SK-N-SH (cell line): Measurements from ENCODE around the gene SPDEF. TPM values are rescaled to one million over a fixed set of nuclear protein-coding genes. Genes with fewer than 3 reads are reported as not detected.

Experiments
- CTCF ChIA-PET: fragments of 300-600, 350-600 bp; formaldehyde crosslinking; extraction: SDS; loops from one replicate; lab custom pipeline; 2021; lab: Yijun Ruan, JAX
- POLR2A ChIA-PET: fragments of 350-600 bp; sonication (Branson Sonifier 250); formaldehyde crosslinking; extraction: SDS; loops from one replicate; lab custom pipeline; 2020; ENCODE audit warnings: antibody characterized with exemption, inconsistent platforms; lab: Yijun Ruan, JAX
- DNase-seq: peaks from one replicate; pipeline ENCODE4 v3.0.0; 2012
- H2AFZ ChIP-seq: fragments of 200-600 bp; sonication (generic); 2 replicates; pipeline ENCODE4 v1.8.1; 2016; ENCODE audit warnings: antibody characterized with exemption, mild to moderate bottlenecking, low read depth
- H3F3A ChIP-seq: fragments of 200-600 bp; sonication (generic); replicated peaks from 2 replicates; pipeline ENCODE3; 2016; ENCODE audit warnings: antibody characterized with exemption, mild to moderate bottlenecking; ENCODE audit not compliant: insufficient read depth
- H3K27ac ChIP-seq, 2 experiments: fragments of 200-500 bp in 1 of 2; fragments of 200-600 bp in 1 of 2; sonication (Bioruptor generic) in 1 of 2; sonication (generic), shearing (Covaris generic) in 1 of 2; 2 replicates each; pipeline versions ENCODE4 v1.5.1 to v1.6.1; 2014 to 2016; ENCODE audit warnings: low read depth in 2 of 2, inconsistent platforms in 1 of 2, low read length in 1 of 2, mild to moderate bottlenecking in 1 of 2, mixed read lengths in 1 of 2
- H3K27me3 ChIP-seq: fragments of 200-600 bp; sonication (generic), shearing (Covaris generic); 2 replicates; pipeline ENCODE4 v1.6.1; 2016; ENCODE audit warnings: mixed run types; ENCODE audit not compliant: insufficient read depth
- H3K36me3 ChIP-seq, 2 experiments: fragments of 200-500 bp in 1 of 2; fragments of 200-600 bp in 1 of 2; sonication (Bioruptor generic) in 1 of 2; sonication (generic) in 1 of 2; replicated peaks in 1 of 2; 2 replicates each; pipeline versions ENCODE3 to v1.5.1; 2014 to 2016; ENCODE audit warnings: low read length in 1 of 2, mild to moderate bottlenecking in 1 of 2; ENCODE audit not compliant: insufficient read depth in 2 of 2, control insufficient read depth in 1 of 2
- H3K4me1 ChIP-seq, 2 experiments: fragments of 200-500 bp in 1 of 2; fragments of 200-600 bp in 1 of 2; sonication (Bioruptor generic) in 1 of 2; sonication (generic), shearing (Covaris generic) in 1 of 2; 2 replicates each; pipeline versions ENCODE4 v1.5.1 to v1.6.1; 2014 to 2016; ENCODE audit warnings: low read depth in 1 of 2, low read length in 1 of 2, mixed run types in 1 of 2; ENCODE audit not compliant: insufficient read depth in 2 of 2, control insufficient read depth in 1 of 2
- H3K4me2 ChIP-seq: fragments of 200-600 bp; sonication (generic), shearing (Covaris generic); 2 replicates; pipeline ENCODE4 v1.6.1; 2017; ENCODE audit warnings: mixed run types
- H3K4me3 ChIP-seq, 2 experiments: fragments of 200-500 bp in 1 of 2; fragments of 200-600 bp in 1 of 2; sonication (Bioruptor generic) in 1 of 2; sonication (generic), shearing (Covaris generic) in 1 of 2; 2 replicates each; pipeline versions ENCODE4 v1.5.1 to v1.8.1; 2014 to 2016; ENCODE audit warnings: low read depth in 2 of 2, inconsistent platforms in 1 of 2, low read length in 1 of 2, mild to moderate bottlenecking in 1 of 2, mixed read lengths in 1 of 2, moderate library complexity in 1 of 2
- H3K79me2 ChIP-seq: fragments of 200-600 bp; sonication (generic); 2 replicates; pipeline ENCODE4 v1.8.1; 2017; ENCODE audit warnings: mild to moderate bottlenecking; ENCODE audit not compliant: insufficient read depth
- H3K9ac ChIP-seq: fragments of 200-600 bp; sonication (generic); 2 replicates; pipeline ENCODE4 v1.6.1; 2017; ENCODE audit warnings: mixed run types
- H3K9me2 ChIP-seq: fragments of 200-600 bp; sonication (generic); 2 replicates; pipeline ENCODE4 v1.6.1; 2017; ENCODE audit warnings: mixed run types
- H3K9me3 ChIP-seq: fragments of 200-600 bp; sonication (generic); 2 replicates; pipeline ENCODE4 v1.6.1; 2017; ENCODE audit warnings: mixed run types, mild to moderate bottlenecking, moderate library complexity
- H4K20me1 ChIP-seq: fragments of 200-600 bp; sonication (generic); 2 replicates; pipeline ENCODE4 v1.6.1; 2017; ENCODE audit warnings: mild to moderate bottlenecking, mixed run types; ENCODE audit not compliant: insufficient read depth
- CHD2 ChIP-seq: fragments of 150-350 bp; IDR thresholded peaks from 2 replicates; pipeline ENCODE4 v1.6.1; 2018; ENCODE audit warnings: low read length; ENCODE audit not compliant: partially characterized antibody
- EP300 ChIP-seq, 2 experiments: IDR thresholded peaks; 2 replicates each; pipeline versions ENCODE4 v1.4.0 to v1.6.1; 2012; ENCODE audit warnings: borderline replicate concordance in 1 of 2, low read depth in 1 of 2, low read length in 1 of 2
- FOSL2 ChIP-seq: IDR thresholded peaks from 2 replicates; pipeline ENCODE4 v1.4.0; 2012; ENCODE audit warnings: low read depth, mild to moderate bottlenecking, moderate library complexity, borderline replicate concordance
- FOXM1 ChIP-seq: IDR thresholded peaks from 2 replicates; pipeline ENCODE4 v1.4.0; 2012; ENCODE audit warnings: low read depth, mild to moderate bottlenecking
- GABPA ChIP-seq: IDR thresholded peaks from 2 replicates; pipeline ENCODE4 v1.4.0; 2012; ENCODE audit warnings: low read depth, mild to moderate bottlenecking
- GATA2 ChIP-seq: sonication (generic); formaldehyde crosslinking; IDR thresholded peaks from 2 replicates; pipeline ENCODE4 v1.5.0; 2020; ENCODE audit warnings: mild to moderate bottlenecking, missing genetic modification reagents
- JUND ChIP-seq: IDR thresholded peaks from 2 replicates; pipeline ENCODE4 v1.4.0; 2012
- MEF2A ChIP-seq: IDR thresholded peaks from 2 replicates; pipeline ENCODE4 v1.4.0; 2012; ENCODE audit warnings: low read depth, borderline replicate concordance
- MXI1 ChIP-seq: IDR thresholded peaks from 2 replicates; pipeline ENCODE4 v1.6.1; 2012; ENCODE audit warnings: mild to moderate bottlenecking, low read depth, low read length, improper control_type of control experiment
- PBX3 ChIP-seq: IDR thresholded peaks from 2 replicates; pipeline ENCODE4; 2012
- RCOR1 ChIP-seq: fragments of 150-350 bp; IDR thresholded peaks from 2 replicates; pipeline ENCODE4 v1.6.1; 2017; ENCODE audit warnings: antibody characterized with exemption, low read length
- RXRA ChIP-seq: IDR thresholded peaks from 2 replicates; pipeline ENCODE4 v1.4.0; 2012; ENCODE audit warnings: low read depth, mild to moderate bottlenecking, borderline replicate concordance
- TAF1 ChIP-seq: IDR thresholded peaks from 2 replicates; pipeline ENCODE4 v1.6.1; 2012; ENCODE audit warnings: low read depth, mild to moderate bottlenecking, low read length, moderate library complexity, borderline replicate concordance
- TCF12 ChIP-seq: IDR thresholded peaks from 2 replicates; pipeline ENCODE4 v1.4.0; 2012
- WGBS: methylation state at CpG from one replicate; pipeline ENCODE4 v1.1.6; 2017; ENCODE audit warnings: low lambda C conversion rate; 5-methylcytosine and 5-hydroxymethylcytosine counted together
- polyA plus RNA-seq, 3 experiments: library from polyadenylated mRNA; depleted of rRNA; stranded (reverse); fragments of >200 nt; gene quantifications; 2 replicates each; pipeline ENCODE4 v1.2.3, GENCODE V29; 2012

The SPDEF gene
- polyA plus RNA-seq, 1 of the 3 experiments (the other 2 are of a cell fraction) = 0.10 TPM

GRCh38 chr6:34535646-34536045 is 20.5 kb downstream of the SPDEF start:
- no peak overlapping the region for H2AFZ ChIP-seq
- H4K20me1 ChIP-seq = no peaks in the 10 kb centered on the region
- no peak overlapping the region for H3K4me2 ChIP-seq
- no peaks in the 10 kb centered on the region for H3K27me3 ChIP-seq
- no peak overlapping the region for H3K9ac ChIP-seq
- WGBS = 91% methylated on average over 7 of the region's 11 CpGs
- H3K4me3 ChIP-seq = no peak overlapping the region
- no peak for DNase-seq
- no peaks in the 10 kb centered on the region for H3F3A ChIP-seq
- H3K4me1 ChIP-seq = peaks cover 0 to 17% of the 10 kb centered on the region in 2 experiments; a peak in 1 of 4 replicates
- ChIA-PET CTCF (interaction anchor here (1.5 to 2.9 kb wide), 5 partner anchors 8 to 74 kb away, joined by 4 to 11 read pairs (median 6); no protein-coding TSS in a partner anchor), POLR2A (interaction anchor here (0.5 kb wide), 1 partner anchor 109 kb away, joined by 3 read pairs; no protein-coding TSS in a partner anchor)
- no peaks in the 10 kb centered on the region for H3K79me2 ChIP-seq
- TF ChIP-seq CHD2 (no peak), JUND (no peak), TCF12 (no peak), EP300 (IDR thresholded peaks at IDR 0.05; ENCODE audit: borderline replicate concordance in 1 of 2, low read depth in 1 of 2, low read length in 1 of 2) (no peak), MXI1 (no peak), GABPA (no peak), PBX3 (no peak), FOSL2 (no peak), TAF1 (no peak), FOXM1 (no peak)
- TF ChIP-seq, all 33 proteins: peak for 0
- Histone ChIP-seq H3K9me3 (no peaks in the 10 kb centered on the region), H3K27ac (no peak overlapping the region), H3K9me2 (no peaks in the 10 kb centered on the region), H3K36me3 (no peaks in the 10 kb centered on the region)

DNA sequence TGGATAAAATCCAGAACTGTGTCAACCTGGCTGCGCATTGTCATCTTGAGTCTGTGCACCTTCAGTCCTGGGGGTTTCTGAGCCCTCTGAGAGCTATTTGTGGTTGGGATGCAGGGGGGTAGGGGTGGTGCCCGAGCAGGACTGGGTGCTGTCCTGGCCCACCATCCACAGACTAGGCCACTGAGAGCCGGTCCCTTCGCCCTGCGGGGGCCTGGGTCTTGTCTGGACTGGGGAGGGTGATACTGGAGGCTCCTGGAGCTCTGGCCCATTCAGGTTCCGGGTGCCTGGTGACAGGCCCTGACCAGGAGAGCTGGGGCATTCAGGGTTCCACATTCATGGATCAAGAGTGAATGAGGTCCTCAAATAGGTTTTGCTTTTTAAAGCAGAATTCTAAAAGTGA is 20.9 kb downstream of the SPDEF start:
- no peak overlapping the region for H3K9ac ChIP-seq
- H3K9me2 ChIP-seq = no peaks in the 10 kb centered on the region
- H2AFZ ChIP-seq = no peak overlapping the region
- H3K4me3 ChIP-seq = no peak overlapping the region
- ChIA-PET CTCF (interaction anchor here (1.5 to 2.9 kb wide), 4 partner anchors 9 to 74 kb away, joined by 4 to 11 read pairs (median 5); no protein-coding TSS in a partner anchor), POLR2A (no interaction called here)
- WGBS = 87% methylated on average over 6 of the region's 6 CpGs
- TF ChIP-seq RXRA (no peak), GATA2 (CRISPR knock-in tag) (no peak), MEF2A (no peak), RCOR1 (no peak), EP300 (IDR thresholded peaks at IDR 0.05; ENCODE audit: borderline replicate concordance in 1 of 2, low read depth in 1 of 2, low read length in 1 of 2) (no peak)
- no peak for DNase-seq
- H3F3A ChIP-seq = no peaks in the 10 kb centered on the region
- H3K27ac ChIP-seq = no peak overlapping the region
- peaks cover 0 to 18% of the 10 kb centered on the region in 2 experiments; a peak in 1 of 4 replicates for H3K4me1 ChIP-seq
- H4K20me1 ChIP-seq = no peaks in the 10 kb centered on the region
- H3K36me3 ChIP-seq = no peaks in the 10 kb centered on the region
- no peak overlapping the region for H3K4me2 ChIP-seq
- no peaks in the 10 kb centered on the region for H3K9me3 ChIP-seq
- no peaks in the 10 kb centered on the region for H3K27me3 ChIP-seq
- no peaks in the 10 kb centered on the region for H3K79me2 ChIP-seq
